ENCODE data around the gene JPH4. TPM values are rescaled to one million over a fixed set of nuclear protein-coding genes. Genes with fewer than 3 reads are reported as not detected.
A peak's percentile ranks its signal among the peaks of the same experiment; 100 is the strongest.

Gene JPH4
- total RNA-seq, 1 experiment from 2014 or later = 50.1 TPM

DNA sequence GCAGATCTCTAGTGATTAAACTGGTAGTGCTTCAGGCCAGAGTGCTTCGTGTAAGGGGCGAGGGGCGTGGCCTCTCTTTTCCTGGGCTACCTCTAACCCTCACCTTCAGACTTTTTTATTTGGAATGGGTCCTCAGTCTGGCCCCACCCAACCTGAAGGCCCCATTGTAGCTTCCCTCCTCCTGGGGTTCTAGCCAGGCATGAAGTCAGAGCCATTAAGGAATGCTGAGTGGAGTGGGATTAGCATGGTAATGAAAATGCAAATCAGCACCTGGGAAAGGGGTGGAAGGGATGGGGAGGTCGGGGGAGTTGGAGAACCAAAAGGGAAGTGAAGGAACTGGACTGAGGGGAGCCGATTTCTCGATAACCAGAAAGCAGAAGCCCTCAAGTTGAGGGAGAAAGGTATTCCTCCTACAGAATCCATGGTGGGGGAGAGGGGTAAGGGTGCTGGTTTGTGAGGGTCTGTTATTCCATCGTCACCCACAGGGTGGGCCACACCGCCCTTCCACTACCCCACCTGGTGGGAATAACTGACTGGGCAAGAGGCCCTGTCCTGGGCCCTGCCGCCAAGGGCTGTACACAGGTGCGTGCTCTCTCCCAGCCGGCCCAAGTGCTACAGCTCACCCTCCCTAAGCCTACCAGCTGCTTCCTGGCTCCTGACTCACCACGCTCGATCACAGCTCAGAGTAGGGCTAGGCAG is 41.1 kb downstream of the JPH4 start (continued):
- TF ChIP-seq TCF7 (CRISPR knock-in tag; IDR thresholded peaks at IDR 0.05; ENCODE audit: low read depth) (no peak), TP53 (CRISPR knock-in tag; IDR thresholded peaks at IDR 0.05) (no peak), FOXP1 (CRISPR knock-in tag; IDR thresholded peaks at IDR 0.05; ENCODE audit: borderline replicate concordance) (peak; percentile 23; the same call in 1 of the 2 replicates), ZBTB21 (CRISPR knock-in tag; IDR thresholded peaks at IDR 0.05; ENCODE audit: borderline replicate concordance) (0 out of 2 replicates have a peak, but pooled peaks have one; percentile 70), ZNF232 (CRISPR knock-in tag; IDR thresholded peaks at IDR 0.05) (no peak), ETV6 (CRISPR knock-in tag; IDR thresholded peaks at IDR 0.05) (peak; percentile 52; the same call in 1 of the 2 replicates), CREB1 (CRISPR knock-in tag; IDR thresholded peaks at IDR 0.05) (peak; percentile 26; the same call in 1 of the 2 replicates), SMAD4 (CRISPR knock-in tag; IDR thresholded peaks at IDR 0.05) (peak; percentile 16; the same call in 1 of the 2 replicates), JUN (CRISPR knock-in tag; IDR thresholded peaks at IDR 0.05) (peak; percentile 37; the same call in 1 of the 2 replicates), TEAD1 (CRISPR knock-in tag; IDR thresholded peaks at IDR 0.05) (peak; percentile 28; the same call in 1 of the 2 replicates), CREM (CRISPR knock-in tag; IDR thresholded peaks at IDR 0.05) (no peak)
- TF ChIP-seq, protein P1, sequence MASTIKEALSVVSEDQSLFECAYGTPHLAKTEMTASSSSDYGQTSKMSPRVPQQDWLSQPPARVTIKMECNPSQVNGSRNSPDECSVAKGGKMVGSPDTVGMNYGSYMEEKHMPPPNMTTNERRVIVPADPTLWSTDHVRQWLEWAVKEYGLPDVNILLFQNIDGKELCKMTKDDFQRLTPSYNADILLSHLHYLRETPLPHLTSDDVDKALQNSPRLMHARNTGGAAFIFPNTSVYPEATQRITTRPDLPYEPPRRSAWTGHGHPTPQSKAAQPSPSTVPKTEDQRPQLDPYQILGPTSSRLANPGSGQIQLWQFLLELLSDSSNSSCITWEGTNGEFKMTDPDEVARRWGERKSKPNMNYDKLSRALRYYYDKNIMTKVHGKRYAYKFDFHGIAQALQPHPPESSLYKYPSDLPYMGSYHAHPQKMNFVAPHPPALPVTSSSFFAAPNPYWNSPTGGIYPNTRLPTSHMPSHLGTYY (CRISPR knock-in tag; IDR thresholded peaks at IDR 0.05) = 0 out of 2 replicates have a peak, but pooled peaks have one; percentile 6
- TF ChIP-seq, protein P2, sequence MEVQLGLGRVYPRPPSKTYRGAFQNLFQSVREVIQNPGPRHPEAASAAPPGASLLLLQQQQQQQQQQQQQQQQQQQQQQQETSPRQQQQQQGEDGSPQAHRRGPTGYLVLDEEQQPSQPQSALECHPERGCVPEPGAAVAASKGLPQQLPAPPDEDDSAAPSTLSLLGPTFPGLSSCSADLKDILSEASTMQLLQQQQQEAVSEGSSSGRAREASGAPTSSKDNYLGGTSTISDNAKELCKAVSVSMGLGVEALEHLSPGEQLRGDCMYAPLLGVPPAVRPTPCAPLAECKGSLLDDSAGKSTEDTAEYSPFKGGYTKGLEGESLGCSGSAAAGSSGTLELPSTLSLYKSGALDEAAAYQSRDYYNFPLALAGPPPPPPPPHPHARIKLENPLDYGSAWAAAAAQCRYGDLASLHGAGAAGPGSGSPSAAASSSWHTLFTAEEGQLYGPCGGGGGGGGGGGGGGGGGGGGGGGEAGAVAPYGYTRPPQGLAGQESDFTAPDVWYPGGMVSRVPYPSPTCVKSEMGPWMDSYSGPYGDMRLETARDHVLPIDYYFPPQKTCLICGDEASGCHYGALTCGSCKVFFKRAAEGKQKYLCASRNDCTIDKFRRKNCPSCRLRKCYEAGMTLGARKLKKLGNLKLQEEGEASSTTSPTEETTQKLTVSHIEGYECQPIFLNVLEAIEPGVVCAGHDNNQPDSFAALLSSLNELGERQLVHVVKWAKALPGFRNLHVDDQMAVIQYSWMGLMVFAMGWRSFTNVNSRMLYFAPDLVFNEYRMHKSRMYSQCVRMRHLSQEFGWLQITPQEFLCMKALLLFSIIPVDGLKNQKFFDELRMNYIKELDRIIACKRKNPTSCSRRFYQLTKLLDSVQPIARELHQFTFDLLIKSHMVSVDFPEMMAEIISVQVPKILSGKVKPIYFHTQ (CRISPR knock-in tag; IDR thresholded peaks at IDR 0.05) = peak; percentile 14; the same call in 1 of the 2 replicates
- TF ChIP-seq, protein P3, sequence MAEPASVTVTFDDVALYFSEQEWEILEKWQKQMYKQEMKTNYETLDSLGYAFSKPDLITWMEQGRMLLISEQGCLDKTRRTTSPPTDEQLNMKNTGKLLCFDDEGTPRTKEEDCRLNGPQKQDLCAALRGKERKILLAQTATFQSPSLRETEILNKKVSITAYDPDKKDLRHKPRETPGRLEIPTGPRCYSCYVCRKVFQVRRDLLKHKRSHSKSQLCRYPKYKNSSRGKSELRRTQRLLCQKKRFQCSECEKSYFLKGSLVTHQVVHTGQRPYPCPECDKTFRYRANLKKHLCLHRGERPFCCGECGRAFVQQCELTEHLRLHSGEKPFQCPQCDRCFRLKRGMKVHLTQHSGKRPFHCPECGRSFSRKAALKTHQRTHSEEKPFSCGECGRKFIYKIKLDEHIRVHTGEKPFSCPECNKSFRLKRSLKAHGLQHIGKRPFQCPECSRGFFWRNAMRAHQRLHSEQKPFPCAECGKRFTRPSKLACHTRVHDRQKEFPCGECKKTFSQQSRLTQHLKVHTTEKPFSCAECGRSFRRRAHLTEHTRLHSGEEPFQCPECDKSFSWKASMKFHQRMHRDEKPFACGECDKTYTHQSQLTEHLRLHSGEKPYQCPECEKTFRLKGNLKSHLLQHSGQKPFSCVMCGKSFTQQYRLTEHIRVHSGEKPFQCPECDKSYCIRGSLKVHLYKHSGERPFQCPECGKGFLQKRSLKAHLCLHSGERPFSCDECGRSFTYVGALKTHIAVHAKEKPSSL (CRISPR knock-in tag; conservative IDR thresholded peaks at IDR 0.05) = no peak
- TF ChIP-seq, protein P4, sequence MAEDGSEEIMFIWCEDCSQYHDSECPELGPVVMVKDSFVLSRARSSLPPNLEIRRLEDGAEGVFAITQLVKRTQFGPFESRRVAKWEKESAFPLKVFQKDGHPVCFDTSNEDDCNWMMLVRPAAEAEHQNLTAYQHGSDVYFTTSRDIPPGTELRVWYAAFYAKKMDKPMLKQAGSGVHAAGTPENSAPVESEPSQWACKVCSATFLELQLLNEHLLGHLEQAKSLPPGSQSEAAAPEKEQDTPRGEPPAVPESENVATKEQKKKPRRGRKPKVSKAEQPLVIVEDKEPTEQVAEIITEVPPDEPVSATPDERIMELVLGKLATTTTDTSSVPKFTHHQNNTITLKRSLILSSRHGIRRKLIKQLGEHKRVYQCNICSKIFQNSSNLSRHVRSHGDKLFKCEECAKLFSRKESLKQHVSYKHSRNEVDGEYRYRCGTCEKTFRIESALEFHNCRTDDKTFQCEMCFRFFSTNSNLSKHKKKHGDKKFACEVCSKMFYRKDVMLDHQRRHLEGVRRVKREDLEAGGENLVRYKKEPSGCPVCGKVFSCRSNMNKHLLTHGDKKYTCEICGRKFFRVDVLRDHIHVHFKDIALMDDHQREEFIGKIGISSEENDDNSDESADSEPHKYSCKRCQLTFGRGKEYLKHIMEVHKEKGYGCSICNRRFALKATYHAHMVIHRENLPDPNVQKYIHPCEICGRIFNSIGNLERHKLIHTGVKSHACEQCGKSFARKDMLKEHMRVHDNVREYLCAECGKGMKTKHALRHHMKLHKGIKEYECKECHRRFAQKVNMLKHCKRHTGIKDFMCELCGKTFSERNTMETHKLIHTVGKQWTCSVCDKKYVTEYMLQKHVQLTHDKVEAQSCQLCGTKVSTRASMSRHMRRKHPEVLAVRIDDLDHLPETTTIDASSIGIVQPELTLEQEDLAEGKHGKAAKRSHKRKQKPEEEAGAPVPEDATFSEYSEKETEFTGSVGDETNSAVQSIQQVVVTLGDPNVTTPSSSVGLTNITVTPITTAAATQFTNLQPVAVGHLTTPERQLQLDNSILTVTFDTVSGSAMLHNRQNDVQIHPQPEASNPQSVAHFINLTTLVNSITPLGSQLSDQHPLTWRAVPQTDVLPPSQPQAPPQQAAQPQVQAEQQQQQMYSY (CRISPR knock-in tag; IDR thresholded peaks at IDR 0.05) = peak; percentile 28; the same call in 1 of the 2 replicates
- TF ChIP-seq, protein P5, sequence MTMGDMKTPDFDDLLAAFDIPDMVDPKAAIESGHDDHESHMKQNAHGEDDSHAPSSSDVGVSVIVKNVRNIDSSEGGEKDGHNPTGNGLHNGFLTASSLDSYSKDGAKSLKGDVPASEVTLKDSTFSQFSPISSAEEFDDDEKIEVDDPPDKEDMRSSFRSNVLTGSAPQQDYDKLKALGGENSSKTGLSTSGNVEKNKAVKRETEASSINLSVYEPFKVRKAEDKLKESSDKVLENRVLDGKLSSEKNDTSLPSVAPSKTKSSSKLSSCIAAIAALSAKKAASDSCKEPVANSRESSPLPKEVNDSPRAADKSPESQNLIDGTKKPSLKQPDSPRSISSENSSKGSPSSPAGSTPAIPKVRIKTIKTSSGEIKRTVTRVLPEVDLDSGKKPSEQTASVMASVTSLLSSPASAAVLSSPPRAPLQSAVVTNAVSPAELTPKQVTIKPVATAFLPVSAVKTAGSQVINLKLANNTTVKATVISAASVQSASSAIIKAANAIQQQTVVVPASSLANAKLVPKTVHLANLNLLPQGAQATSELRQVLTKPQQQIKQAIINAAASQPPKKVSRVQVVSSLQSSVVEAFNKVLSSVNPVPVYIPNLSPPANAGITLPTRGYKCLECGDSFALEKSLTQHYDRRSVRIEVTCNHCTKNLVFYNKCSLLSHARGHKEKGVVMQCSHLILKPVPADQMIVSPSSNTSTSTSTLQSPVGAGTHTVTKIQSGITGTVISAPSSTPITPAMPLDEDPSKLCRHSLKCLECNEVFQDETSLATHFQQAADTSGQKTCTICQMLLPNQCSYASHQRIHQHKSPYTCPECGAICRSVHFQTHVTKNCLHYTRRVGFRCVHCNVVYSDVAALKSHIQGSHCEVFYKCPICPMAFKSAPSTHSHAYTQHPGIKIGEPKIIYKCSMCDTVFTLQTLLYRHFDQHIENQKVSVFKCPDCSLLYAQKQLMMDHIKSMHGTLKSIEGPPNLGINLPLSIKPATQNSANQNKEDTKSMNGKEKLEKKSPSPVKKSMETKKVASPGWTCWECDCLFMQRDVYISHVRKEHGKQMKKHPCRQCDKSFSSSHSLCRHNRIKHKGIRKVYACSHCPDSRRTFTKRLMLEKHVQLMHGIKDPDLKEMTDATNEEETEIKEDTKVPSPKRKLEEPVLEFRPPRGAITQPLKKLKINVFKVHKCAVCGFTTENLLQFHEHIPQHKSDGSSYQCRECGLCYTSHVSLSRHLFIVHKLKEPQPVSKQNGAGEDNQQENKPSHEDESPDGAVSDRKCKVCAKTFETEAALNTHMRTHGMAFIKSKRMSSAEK (CRISPR knock-in tag; IDR thresholded peaks at IDR 0.05; ENCODE audit: borderline replicate concordance) = peak; percentile 80; the same call in 1 of the 2 replicates
- TF ChIP-seq, protein P6, sequence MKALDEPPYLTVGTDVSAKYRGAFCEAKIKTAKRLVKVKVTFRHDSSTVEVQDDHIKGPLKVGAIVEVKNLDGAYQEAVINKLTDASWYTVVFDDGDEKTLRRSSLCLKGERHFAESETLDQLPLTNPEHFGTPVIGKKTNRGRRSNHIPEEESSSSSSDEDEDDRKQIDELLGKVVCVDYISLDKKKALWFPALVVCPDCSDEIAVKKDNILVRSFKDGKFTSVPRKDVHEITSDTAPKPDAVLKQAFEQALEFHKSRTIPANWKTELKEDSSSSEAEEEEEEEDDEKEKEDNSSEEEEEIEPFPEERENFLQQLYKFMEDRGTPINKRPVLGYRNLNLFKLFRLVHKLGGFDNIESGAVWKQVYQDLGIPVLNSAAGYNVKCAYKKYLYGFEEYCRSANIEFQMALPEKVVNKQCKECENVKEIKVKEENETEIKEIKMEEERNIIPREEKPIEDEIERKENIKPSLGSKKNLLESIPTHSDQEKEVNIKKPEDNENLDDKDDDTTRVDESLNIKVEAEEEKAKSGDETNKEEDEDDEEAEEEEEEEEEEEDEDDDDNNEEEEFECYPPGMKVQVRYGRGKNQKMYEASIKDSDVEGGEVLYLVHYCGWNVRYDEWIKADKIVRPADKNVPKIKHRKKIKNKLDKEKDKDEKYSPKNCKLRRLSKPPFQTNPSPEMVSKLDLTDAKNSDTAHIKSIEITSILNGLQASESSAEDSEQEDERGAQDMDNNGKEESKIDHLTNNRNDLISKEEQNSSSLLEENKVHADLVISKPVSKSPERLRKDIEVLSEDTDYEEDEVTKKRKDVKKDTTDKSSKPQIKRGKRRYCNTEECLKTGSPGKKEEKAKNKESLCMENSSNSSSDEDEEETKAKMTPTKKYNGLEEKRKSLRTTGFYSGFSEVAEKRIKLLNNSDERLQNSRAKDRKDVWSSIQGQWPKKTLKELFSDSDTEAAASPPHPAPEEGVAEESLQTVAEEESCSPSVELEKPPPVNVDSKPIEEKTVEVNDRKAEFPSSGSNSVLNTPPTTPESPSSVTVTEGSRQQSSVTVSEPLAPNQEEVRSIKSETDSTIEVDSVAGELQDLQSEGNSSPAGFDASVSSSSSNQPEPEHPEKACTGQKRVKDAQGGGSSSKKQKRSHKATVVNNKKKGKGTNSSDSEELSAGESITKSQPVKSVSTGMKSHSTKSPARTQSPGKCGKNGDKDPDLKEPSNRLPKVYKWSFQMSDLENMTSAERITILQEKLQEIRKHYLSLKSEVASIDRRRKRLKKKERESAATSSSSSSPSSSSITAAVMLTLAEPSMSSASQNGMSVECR (CRISPR knock-in tag; IDR thresholded peaks at IDR 0.05; ENCODE audit: borderline replicate concordance) = no peak; the same call in 1 of the 2 replicates

Data from WTC11 (cell line).